Ecto neural progenitor cell (in vitro differentiated cells): Measurements from ENCODE around the gene DMRTA2.
"Not testable (repeated sequence)": the region's sequence is repeated elsewhere in the genome, so short reads cannot be mapped to it uniquely, and the experiment has no call there.

ENCODE experiments used
- DNase-seq: peaks from one replicate; pipeline ENCODE4 v3.0.0-alpha.2; 2018; ENCODE audit warnings: low spot score

DMRTA2 gene

GRCh38 chr1:50381551-50381950 lies 41.7 kb downstream of the DMRTA2 start:
- DNase-seq: not testable (repeated sequence)

- DNase-seq: no peak
Observed at GRCh38 chr1:50378770-50379169, 44.5 kb downstream of the DMRTA2 start.

GRCh38 chr1:50373532-50373931 lies 49.7 kb downstream of the DMRTA2 start:
- no peak for DNase-seq

GRCh38 chr1:50371749-50372148 lies 51.5 kb downstream of the DMRTA2 start:
- DNase-seq: no peak

DNA sequence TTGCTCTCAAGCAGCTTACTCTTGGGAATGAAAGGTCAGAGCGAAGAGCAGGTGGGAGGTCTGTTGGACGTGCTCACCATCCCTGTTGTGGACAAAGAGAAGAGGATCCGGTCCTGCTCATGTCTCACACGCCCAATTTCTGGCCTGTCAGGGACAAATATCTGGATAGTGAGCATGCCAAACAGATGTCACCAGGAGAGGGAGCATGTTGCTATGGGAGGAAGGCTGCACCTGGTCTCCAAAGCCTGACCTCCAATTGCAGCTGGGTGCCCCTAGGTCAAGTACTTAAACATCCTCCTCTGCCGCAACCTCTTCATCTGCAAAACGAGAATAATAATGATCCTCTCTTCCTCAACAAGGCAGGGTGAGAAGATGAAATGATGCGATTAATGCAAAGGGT lies 53.4 kb downstream of the DMRTA2 start:
- peak; percentile 40 for DNase-seq

DNA sequence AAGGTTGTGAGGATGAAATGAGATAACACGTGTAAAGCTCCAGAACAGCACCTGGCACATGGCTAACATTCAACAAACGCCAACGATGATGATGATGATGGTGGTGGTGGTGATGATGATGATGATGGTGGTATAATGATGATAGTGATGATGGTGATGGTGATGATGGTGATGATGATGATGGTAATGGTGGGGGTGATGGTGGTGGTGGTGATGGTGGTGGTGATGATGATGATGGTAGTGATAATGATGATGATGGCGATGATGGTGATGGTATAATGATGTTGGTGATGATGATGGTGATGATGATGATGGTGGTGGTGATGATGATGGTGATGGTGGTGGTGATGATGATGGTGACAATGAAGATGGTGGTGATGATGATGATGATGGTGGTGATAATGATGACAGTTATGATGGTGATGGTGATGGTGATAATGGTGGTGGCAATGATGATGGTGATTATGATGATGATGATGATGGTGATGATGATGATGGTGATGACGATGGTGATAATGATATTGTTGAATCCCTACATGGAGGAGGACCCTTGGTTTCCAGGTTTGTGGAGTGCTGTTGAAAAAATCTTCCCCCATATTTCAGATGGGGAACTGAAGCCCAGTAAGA lies 54.1 kb downstream of the DMRTA2 start:
- DNase-seq: no peak

GRCh38 chr1:50368179-50369007 lies 54.9 kb downstream of the DMRTA2 start:
- peak; percentile 78 for DNase-seq
